Lower leg skin (tissue), 3 donors: ENCODE measurements around the gene ADARB2.

Source experiments
- CTCF ChIP-seq, 3 donors: fragments of 450-650 bp; IDR thresholded peaks; one replicate each; pipeline ENCODE4 v1.5.1; 2016; ENCODE audit warnings: antibody characterized with exemption in 3 of 3, mild to moderate bottlenecking in 3 of 3, moderate library complexity in 2 of 3
- POLR2A ChIP-seq, 2 donors: fragments of 450-650 bp; IDR thresholded peaks; one replicate each; pipeline ENCODE4 v1.6.1; 2016 to 2017; ENCODE audit warnings: antibody characterized with exemption in 2 of 2, mild to moderate bottlenecking in 1 of 2, moderate library complexity in 1 of 2

GRCh38 chr10:1735562-1735961, 1.8 kb downstream of the ADARB2 start:
- TF ChIP-seq CTCF (IDR thresholded peaks at IDR 0.05), result no peak
- no peak for TF ChIP-seq POLR2A (IDR thresholded peaks at IDR 0.05)
